GM18868 (cell line): ENCODE measurements around the gene CT45A6.
"Not testable (repeated sequence)": the region's sequence is repeated elsewhere in the genome, so short reads cannot be mapped to it uniquely, and the experiment has no call there.

Source experiments
- ATAC-seq: cut with Tn5 transposase; IDR thresholded peaks from one replicate; pipeline ENCODE4 v1.9.1; 2021; ENCODE audit warnings: mild to moderate bottlenecking, moderate library complexity; ENCODE audit not compliant: unreplicated experiment

Gene CT45A6, protein sequence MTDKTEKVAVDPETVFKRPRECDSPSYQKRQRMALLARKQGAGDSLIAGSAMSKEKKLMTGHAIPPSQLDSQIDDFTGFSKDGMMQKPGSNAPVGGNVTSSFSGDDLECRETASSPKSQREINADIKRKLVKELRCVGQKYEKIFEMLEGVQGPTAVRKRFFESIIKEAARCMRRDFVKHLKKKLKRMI

GRCh38 chrX:135802687-135803086, at the start of gene CT45A6:
Gene CT45A6, minus strand, starts transcription at chrX:135802787. Its CDS starts 3,794 bp downstream, at chrX:135798993.
- ATAC-seq: not testable (repeated sequence)

GRCh38 chrX:135837180-135837579, 34.6 kb upstream of the CT45A6 start, which contains the start of gene CT45A7:
Gene CT45A7, minus strand, starts transcription at chrX:135837280. Its CDS starts 3,747 bp downstream, at chrX:135833533.
- not testable (repeated sequence) for ATAC-seq

- ATAC-seq: not testable (repeated sequence)
Measured at GRCh38 chrX:135819912-135820311, 17.3 kb upstream of the CT45A6 start, which contains the start of gene CT45A2. Gene CT45A2, minus strand, starts transcription at chrX:135820012. Its CDS starts 3,747 bp downstream, at chrX:135816265.

- not testable (repeated sequence) for ATAC-seq
Measured at GRCh38 chrX:135785403-135785802, 17.2 kb downstream of the CT45A6 start, which contains the start of gene CT45A5. Gene CT45A5, minus strand, starts transcription at chrX:135785503. Its CDS starts 3,774 bp downstream, at chrX:135781729.

DNA sequence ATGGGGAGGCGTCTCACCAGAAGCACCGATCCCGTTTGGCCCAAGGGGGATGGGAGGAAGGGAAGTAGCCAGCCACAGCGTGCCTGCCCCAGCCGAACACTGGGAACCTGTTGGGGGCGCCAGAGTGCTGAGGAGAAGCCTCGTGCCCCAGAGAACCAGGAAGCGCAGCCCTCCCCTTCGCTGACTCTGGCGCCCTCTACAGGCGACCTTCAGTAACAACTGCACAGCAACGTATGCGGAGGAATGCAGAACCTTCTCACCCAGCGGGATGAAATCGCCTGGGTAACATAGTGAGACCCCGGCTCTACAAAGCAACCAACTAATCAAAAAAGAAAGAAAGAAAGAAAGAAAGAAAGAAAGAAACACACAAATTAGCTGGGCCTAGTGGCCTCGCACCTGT, 34.5 kb downstream of the CT45A6 start, which contains the start of gene CT45A3:
Gene CT45A3 (minus strand): TSS at position 101 of the 400 bp plus-strand sequence. CDS start 3,747 bp downstream, outside the sequence.
- not testable (repeated sequence) for ATAC-seq

- not testable (repeated sequence) for ATAC-seq
Measured at GRCh38 chrX:135744739-135745138, 57.8 kb downstream of the CT45A6 start.
